ENCODE results near the gene INPP4A. TPM values are rescaled to one million over a fixed set of nuclear protein-coding genes. Genes with fewer than 3 reads are reported as not detected.

The INPP4A gene
- total and polyA plus RNA-seq, 10 of the 15 experiments (the other 5 are each of a cell fraction or from before 2014, with no cell fraction given), result 4.7 to 62.3 (median 36.9) TPM

DNA sequence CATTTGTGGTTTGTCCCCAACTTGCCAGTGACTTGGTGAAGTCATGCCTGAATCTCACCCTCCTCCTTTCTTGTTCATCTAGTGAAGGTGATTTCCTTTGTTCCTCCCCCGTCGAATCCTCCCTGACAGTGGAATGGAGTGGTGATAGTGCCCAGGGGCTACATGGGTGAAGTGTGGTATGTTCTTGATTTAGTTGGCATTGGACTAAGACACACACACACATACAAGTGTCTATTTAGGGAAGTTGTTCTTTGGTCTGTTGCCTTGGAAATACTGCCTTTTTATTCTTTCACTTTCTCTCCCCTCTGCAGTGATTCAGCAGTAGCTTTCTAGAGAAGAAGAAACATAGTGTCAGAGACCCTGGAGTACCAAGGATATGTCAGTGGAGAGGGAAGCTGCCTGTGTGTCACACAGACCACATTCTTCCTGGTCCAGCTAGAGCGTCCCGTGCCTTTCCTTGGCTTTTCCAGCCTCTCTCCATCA is 10.9 kb downstream of the INPP4A start (continued):
- TF ChIP-seq ZNF207 (IDR thresholded peaks at IDR 0.05; ENCODE audit: borderline replicate concordance) (0 out of 2 replicates have a peak, but pooled peaks have one; percentile 30), RAD21 (IDR thresholded peaks at IDR 0.05; ENCODE audit: insufficient read depth, low read depth, low read length) (no peak), RELA (IDR thresholded peaks at IDR 0.05; ENCODE audit: borderline replicate concordance, partially characterized antibody) (no peak), BACH1 (IDR thresholded peaks at IDR 0.05; ENCODE audit: borderline replicate concordance) (0 out of 2 replicates have a peak, but pooled peaks have one; percentile 42), MEF2A (IDR thresholded peaks at IDR 0.05; ENCODE audit: insufficient read depth, low read depth, low read length) (0 out of 2 replicates have a peak, but pooled peaks have one; percentile 25), MEF2B (IDR thresholded peaks at IDR 0.05; ENCODE audit: partially characterized antibody, poor library complexity, severe bottlenecking) (peak; percentile 84), WRNIP1 (IDR thresholded peaks at IDR 0.05; ENCODE audit: borderline replicate concordance, low read depth, low read length) (no peak), NBN (IDR thresholded peaks at IDR 0.05) (peak; percentile 69), ZBED1 (IDR thresholded peaks at IDR 0.05; ENCODE audit: borderline replicate concordance) (peak; percentile 73; the same call in 1 of the 2 replicates), YBX1 (IDR thresholded peaks at IDR 0.05) (no peak), DPF2 (IDR thresholded peaks at IDR 0.05) (0 out of 2 replicates have a peak, but pooled peaks have one; percentile 28), STAT3 (IDR thresholded peaks at IDR 0.05; ENCODE audit: low read depth, low read length) (no peak), ZSCAN29 (IDR thresholded peaks at IDR 0.05) (no peak), CBX5 (IDR thresholded peaks at IDR 0.05; ENCODE audit: low read depth) (no peak), ATF7 (IDR thresholded peaks at IDR 0.05; ENCODE audit: low read depth) (peak; percentile 73), IKZF1 (conservative IDR thresholded peaks at IDR 0.05) (peak; percentile 76)
- TF ChIP-seq, protein P1, sequence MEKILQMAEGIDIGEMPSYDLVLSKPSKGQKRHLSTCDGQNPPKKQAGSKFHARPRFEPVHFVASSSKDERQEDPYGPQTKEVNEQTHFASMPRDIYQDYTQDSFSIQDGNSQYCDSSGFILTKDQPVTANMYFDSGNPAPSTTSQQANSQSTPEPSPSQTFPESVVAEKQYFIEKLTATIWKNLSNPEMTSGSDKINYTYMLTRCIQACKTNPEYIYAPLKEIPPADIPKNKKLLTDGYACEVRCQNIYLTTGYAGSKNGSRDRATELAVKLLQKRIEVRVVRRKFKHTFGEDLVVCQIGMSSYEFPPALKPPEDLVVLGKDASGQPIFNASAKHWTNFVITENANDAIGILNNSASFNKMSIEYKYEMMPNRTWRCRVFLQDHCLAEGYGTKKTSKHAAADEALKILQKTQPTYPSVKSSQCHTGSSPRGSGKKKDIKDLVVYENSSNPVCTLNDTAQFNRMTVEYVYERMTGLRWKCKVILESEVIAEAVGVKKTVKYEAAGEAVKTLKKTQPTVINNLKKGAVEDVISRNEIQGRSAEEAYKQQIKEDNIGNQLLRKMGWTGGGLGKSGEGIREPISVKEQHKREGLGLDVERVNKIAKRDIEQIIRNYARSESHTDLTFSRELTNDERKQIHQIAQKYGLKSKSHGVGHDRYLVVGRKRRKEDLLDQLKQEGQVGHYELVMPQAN (conservative IDR thresholded peaks at IDR 0.05), result no peak
- TF ChIP-seq, protein P2, sequence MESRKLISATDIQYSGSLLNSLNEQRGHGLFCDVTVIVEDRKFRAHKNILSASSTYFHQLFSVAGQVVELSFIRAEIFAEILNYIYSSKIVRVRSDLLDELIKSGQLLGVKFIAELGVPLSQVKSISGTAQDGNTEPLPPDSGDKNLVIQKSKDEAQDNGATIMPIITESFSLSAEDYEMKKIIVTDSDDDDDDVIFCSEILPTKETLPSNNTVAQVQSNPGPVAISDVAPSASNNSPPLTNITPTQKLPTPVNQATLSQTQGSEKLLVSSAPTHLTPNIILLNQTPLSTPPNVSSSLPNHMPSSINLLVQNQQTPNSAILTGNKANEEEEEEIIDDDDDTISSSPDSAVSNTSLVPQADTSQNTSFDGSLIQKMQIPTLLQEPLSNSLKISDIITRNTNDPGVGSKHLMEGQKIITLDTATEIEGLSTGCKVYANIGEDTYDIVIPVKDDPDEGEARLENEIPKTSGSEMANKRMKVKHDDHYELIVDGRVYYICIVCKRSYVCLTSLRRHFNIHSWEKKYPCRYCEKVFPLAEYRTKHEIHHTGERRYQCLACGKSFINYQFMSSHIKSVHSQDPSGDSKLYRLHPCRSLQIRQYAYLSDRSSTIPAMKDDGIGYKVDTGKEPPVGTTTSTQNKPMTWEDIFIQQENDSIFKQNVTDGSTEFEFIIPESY (IDR thresholded peaks at IDR 0.05), result no peak
- TF ChIP-seq, protein P3, sequence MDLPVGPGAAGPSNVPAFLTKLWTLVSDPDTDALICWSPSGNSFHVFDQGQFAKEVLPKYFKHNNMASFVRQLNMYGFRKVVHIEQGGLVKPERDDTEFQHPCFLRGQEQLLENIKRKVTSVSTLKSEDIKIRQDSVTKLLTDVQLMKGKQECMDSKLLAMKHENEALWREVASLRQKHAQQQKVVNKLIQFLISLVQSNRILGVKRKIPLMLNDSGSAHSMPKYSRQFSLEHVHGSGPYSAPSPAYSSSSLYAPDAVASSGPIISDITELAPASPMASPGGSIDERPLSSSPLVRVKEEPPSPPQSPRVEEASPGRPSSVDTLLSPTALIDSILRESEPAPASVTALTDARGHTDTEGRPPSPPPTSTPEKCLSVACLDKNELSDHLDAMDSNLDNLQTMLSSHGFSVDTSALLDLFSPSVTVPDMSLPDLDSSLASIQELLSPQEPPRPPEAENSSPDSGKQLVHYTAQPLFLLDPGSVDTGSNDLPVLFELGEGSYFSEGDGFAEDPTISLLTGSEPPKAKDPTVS (IDR thresholded peaks at IDR 0.05; ENCODE audit: low read depth, low read length), result no peak
- TF ChIP-seq, protein P4, sequence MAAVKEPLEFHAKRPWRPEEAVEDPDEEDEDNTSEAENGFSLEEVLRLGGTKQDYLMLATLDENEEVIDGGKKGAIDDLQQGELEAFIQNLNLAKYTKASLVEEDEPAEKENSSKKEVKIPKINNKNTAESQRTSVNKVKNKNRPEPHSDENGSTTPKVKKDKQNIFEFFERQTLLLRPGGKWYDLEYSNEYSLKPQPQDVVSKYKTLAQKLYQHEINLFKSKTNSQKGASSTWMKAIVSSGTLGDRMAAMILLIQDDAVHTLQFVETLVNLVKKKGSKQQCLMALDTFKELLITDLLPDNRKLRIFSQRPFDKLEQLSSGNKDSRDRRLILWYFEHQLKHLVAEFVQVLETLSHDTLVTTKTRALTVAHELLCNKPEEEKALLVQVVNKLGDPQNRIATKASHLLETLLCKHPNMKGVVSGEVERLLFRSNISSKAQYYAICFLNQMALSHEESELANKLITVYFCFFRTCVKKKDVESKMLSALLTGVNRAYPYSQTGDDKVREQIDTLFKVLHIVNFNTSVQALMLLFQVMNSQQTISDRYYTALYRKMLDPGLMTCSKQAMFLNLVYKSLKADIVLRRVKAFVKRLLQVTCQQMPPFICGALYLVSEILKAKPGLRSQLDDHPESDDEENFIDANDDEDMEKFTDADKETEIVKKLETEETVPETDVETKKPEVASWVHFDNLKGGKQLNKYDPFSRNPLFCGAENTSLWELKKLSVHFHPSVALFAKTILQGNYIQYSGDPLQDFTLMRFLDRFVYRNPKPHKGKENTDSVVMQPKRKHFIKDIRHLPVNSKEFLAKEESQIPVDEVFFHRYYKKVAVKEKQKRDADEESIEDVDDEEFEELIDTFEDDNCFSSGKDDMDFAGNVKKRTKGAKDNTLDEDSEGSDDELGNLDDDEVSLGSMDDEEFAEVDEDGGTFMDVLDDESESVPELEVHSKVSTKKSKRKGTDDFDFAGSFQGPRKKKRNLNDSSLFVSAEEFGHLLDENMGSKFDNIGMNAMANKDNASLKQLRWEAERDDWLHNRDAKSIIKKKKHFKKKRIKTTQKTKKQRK (IDR thresholded peaks at IDR 0.05; ENCODE audit: low read depth, low read length), result no peak
- TF ChIP-seq, protein P5, sequence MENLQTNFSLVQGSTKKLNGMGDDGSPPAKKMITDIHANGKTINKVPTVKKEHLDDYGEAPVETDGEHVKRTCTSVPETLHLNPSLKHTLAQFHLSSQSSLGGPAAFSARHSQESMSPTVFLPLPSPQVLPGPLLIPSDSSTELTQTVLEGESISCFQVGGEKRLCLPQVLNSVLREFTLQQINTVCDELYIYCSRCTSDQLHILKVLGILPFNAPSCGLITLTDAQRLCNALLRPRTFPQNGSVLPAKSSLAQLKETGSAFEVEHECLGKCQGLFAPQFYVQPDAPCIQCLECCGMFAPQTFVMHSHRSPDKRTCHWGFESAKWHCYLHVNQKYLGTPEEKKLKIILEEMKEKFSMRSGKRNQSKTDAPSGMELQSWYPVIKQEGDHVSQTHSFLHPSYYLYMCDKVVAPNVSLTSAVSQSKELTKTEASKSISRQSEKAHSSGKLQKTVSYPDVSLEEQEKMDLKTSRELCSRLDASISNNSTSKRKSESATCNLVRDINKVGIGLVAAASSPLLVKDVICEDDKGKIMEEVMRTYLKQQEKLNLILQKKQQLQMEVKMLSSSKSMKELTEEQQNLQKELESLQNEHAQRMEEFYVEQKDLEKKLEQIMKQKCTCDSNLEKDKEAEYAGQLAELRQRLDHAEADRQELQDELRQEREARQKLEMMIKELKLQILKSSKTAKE (IDR thresholded peaks at IDR 0.05; ENCODE audit: low read depth, poor library complexity, severe bottlenecking), result peak; percentile 65

All from GM12878 (cell line).